ENCODE data around the gene SPOCK1.

SPOCK1 gene

GRCh38 chr5:137010226-137010625, 488.9 kb downstream of the SPOCK1 start:
- TF ChIP-seq CTCF (conservative IDR thresholded peaks at IDR 0.05; ENCODE audit: low read depth, low read length), result no peak
- no peak overlapping the region for H3K4me3 ChIP-seq (ENCODE audit: low read length)
- no peak for DNase-seq (ENCODE audit: low read depth)

- no peak for DNase-seq (ENCODE audit: low read depth)
- TF ChIP-seq CTCF (conservative IDR thresholded peaks at IDR 0.05; ENCODE audit: low read depth, low read length), result no peak
- no peak overlapping the region for H3K4me3 ChIP-seq (ENCODE audit: low read length)
Observed at GRCh38 chr5:137004279-137004678, 494.8 kb downstream of the SPOCK1 start.

GRCh38 chr5:137001026-137001569, 498.0 kb downstream of the SPOCK1 start:
- no peak for DNase-seq (ENCODE audit: low read depth)
- no peak overlapping the region for H3K4me3 ChIP-seq (ENCODE audit: low read length)
- TF ChIP-seq CTCF (conservative IDR thresholded peaks at IDR 0.05; ENCODE audit: low read depth, low read length), result no peak

GRCh38 chr5:136999787-137000186, 499.3 kb downstream of the SPOCK1 start:
- no peak for DNase-seq (ENCODE audit: low read depth)
- no peak for TF ChIP-seq CTCF (conservative IDR thresholded peaks at IDR 0.05; ENCODE audit: low read depth, low read length)
- H3K4me3 ChIP-seq (ENCODE audit: low read length), result no peak overlapping the region

- no peak overlapping the region for H3K4me3 ChIP-seq (ENCODE audit: low read length)
- no peak for DNase-seq (ENCODE audit: low read depth)
- no peak for TF ChIP-seq CTCF (conservative IDR thresholded peaks at IDR 0.05; ENCODE audit: low read depth, low read length)
Observed at GRCh38 chr5:136998854-136999357, 500.2 kb downstream of the SPOCK1 start.

GRCh38 chr5:136994154-136994553, 505.0 kb downstream of the SPOCK1 start:
- no peak for TF ChIP-seq CTCF (conservative IDR thresholded peaks at IDR 0.05; ENCODE audit: low read depth, low read length)
- no peak overlapping the region for H3K4me3 ChIP-seq (ENCODE audit: low read length)
- DNase-seq (ENCODE audit: low read depth), result no peak

GRCh38 chr5:136992796-136993489, 506.2 kb downstream of the SPOCK1 start:
- no peak overlapping the region for H3K4me3 ChIP-seq (ENCODE audit: low read length)
- DNase-seq (ENCODE audit: low read depth), result peak; percentile 33
- TF ChIP-seq CTCF (conservative IDR thresholded peaks at IDR 0.05; ENCODE audit: low read depth, low read length), result no peak
